Liver (tissue), 9 donors: ENCODE measurements around the gene GSTT4. TPM values are rescaled to one million over a fixed set of nuclear protein-coding genes. Genes with fewer than 3 reads are reported as not detected.
A peak's percentile ranks its signal among the peaks of the same experiment; 100 is the strongest.

Experiments
- DNase-seq: peaks from one replicate; pipeline ENCODE4 v3.0.0-alpha.2; 2017; ENCODE audit warnings: low spot score
- H3K27ac ChIP-seq, 2 donors: one replicate each; pipeline ENCODE4 v1.7.0; 2013; ENCODE audit warnings: inconsistent platforms in 2 of 2, low read length in 2 of 2, control low read depth in 1 of 2, low read depth in 1 of 2, mild to moderate bottlenecking in 1 of 2
- H3K27me3 ChIP-seq, 4 donors: one replicate each; pipeline versions ENCODE4 v1.6.1 to v1.7.0; 2013; ENCODE audit warnings: low read length in 3 of 4, inconsistent platforms in 1 of 4, mild to moderate bottlenecking in 1 of 4, moderate library complexity in 1 of 4; ENCODE audit not compliant: control insufficient read depth in 4 of 4, insufficient read depth in 4 of 4
- H3K36me3 ChIP-seq, 4 donors: one replicate each; pipeline versions ENCODE4 v1.6.1 to v1.7.0; 2013; ENCODE audit warnings: low read length in 3 of 4, mild to moderate bottlenecking in 3 of 4, low read depth in 1 of 4, moderate library complexity in 1 of 4; ENCODE audit not compliant: control insufficient read depth in 4 of 4, insufficient read depth in 3 of 4
- H3K4me1 ChIP-seq, 4 donors: one replicate each; pipeline versions ENCODE4 v1.6.1 to v1.7.0; 2013; ENCODE audit warnings: low read length in 3 of 4, mild to moderate bottlenecking in 3 of 4, moderate library complexity in 1 of 4; ENCODE audit not compliant: control insufficient read depth in 4 of 4, insufficient read depth in 4 of 4
- H3K4me3 ChIP-seq, 3 donors: one replicate each; pipeline versions ENCODE4 v1.6.1 to v1.7.0; 2013; ENCODE audit warnings: low read length in 3 of 3, control low read depth in 1 of 3, low read depth in 1 of 3, mild to moderate bottlenecking in 1 of 3
- H3K9ac ChIP-seq, 2 donors: one replicate each; pipeline ENCODE4 v1.7.0; 2013; ENCODE audit warnings: low read length in 2 of 2, mild to moderate bottlenecking in 2 of 2, moderate library complexity in 2 of 2, control low read depth in 1 of 2, low read depth in 1 of 2
- H3K9me3 ChIP-seq, 4 donors: one replicate each; pipeline versions ENCODE4 v1.6.1 to v1.7.0; 2013; ENCODE audit warnings: low read length in 3 of 4; ENCODE audit not compliant: control insufficient read depth in 4 of 4
- ATF3 ChIP-seq: IDR thresholded peaks from 2 replicates; pipeline ENCODE4 v1.6.1; 2016; ENCODE audit warnings: antibody characterized with exemption
- CTCF ChIP-seq: fragments of 150-350 bp; IDR thresholded peaks from 2 replicates; pipeline ENCODE4 v1.5.1; 2017; ENCODE audit warnings: improper control_type of control experiment, low read depth, low read length; ENCODE audit not compliant: missing input control
- EGR1 ChIP-seq, 2 donors: IDR thresholded peaks; 2 replicates each; pipeline ENCODE4 v1.6.1; 2016 to 2018; ENCODE audit warnings: antibody characterized with exemption in 2 of 2, low read depth in 2 of 2
- FOXA1 ChIP-seq: IDR thresholded peaks from 2 replicates; pipeline ENCODE4 v1.6.1; 2016; ENCODE audit warnings: antibody characterized with exemption
- FOXA2 ChIP-seq: IDR thresholded peaks from 2 replicates; pipeline ENCODE4 v1.6.1; 2016; ENCODE audit warnings: antibody characterized with exemption
- HNF4A ChIP-seq, 2 donors: conservative IDR thresholded peaks; 2 replicates each; pipeline ENCODE4 v1.6.1; 2016; ENCODE audit warnings: antibody characterized with exemption in 2 of 2, mild to moderate bottlenecking in 2 of 2
- HNF4G ChIP-seq: IDR thresholded peaks from 2 replicates; pipeline ENCODE4 v1.6.1; 2016; ENCODE audit warnings: antibody characterized with exemption
- JUND ChIP-seq, 2 donors: IDR thresholded peaks; 2 replicates each; pipeline ENCODE4 v1.6.1; 2016; ENCODE audit warnings: antibody characterized with exemption in 2 of 2
- NR2F2 ChIP-seq: IDR thresholded peaks from 2 replicates; pipeline ENCODE4 v1.6.1; 2016; ENCODE audit warnings: antibody characterized with exemption
- RXRA ChIP-seq, 2 donors: IDR thresholded peaks; 2 replicates each; pipeline ENCODE4 v1.6.1; 2017 to 2018; ENCODE audit warnings: antibody characterized with exemption in 2 of 2, mild to moderate bottlenecking in 1 of 2
- SP1 ChIP-seq: IDR thresholded peaks from 2 replicates; pipeline ENCODE4 v1.6.1; 2018; ENCODE audit warnings: antibody characterized with exemption, mild to moderate bottlenecking
- TAF1 ChIP-seq: conservative IDR thresholded peaks from 2 replicates; pipeline ENCODE4 v1.6.1; 2016; ENCODE audit warnings: antibody characterized with exemption, mild to moderate bottlenecking
- YY1 ChIP-seq: IDR thresholded peaks from 2 replicates; pipeline ENCODE4 v1.6.1; 2016; ENCODE audit warnings: antibody characterized with exemption, mild to moderate bottlenecking
- WGBS: extraction: QIAGEN DNeasy Blood & Tissue Kit; methylation state at CpG from one replicate; pipeline ENCODE4 v1.1.7; 2013; 5-methylcytosine and 5-hydroxymethylcytosine counted together
- polyA plus RNA-seq, 2 donors: library from polyadenylated mRNA; stranded (reverse) in 1 of 2; unstranded in 1 of 2; fragments of 200-250 nt in 1 of 2; fragments of >200 nt in 1 of 2; fragmentation: Nextera tagmentation in 1 of 2; extraction: Ambion mirVana in 1 of 2; gene quantifications; one replicate each; pipeline versions ENCODE4 v1.2.1 to v1.2.3, GENCODE V29; 2013 to 2015
- total RNA-seq, 2 donors: library from RNA; depleted of rRNA; stranded (reverse); fragments of >200 nt; gene quantifications; one replicate each; pipeline ENCODE4 v1.2.3, GENCODE V29; 2014
- TF ChIP-seq, protein P1 (sequence below): IDR thresholded peaks from 2 replicates; pipeline ENCODE4 v1.6.1; 2016; ENCODE audit warnings: antibody characterized with exemption
- TF ChIP-seq, protein P2 (sequence below): IDR thresholded peaks from 2 replicates; pipeline ENCODE4 v1.6.1; 2016; ENCODE audit warnings: antibody characterized with exemption, mild to moderate bottlenecking
- donor health status: healthy.
- donor health status: healthy.
- donor health status: healthy.
- donor health status: healthy.
- donor health status: healthy.

Gene GSTT4
- total and polyA plus RNA-seq, 4 donors = not detected

GRCh38 chr22:24021304-24021703 lies 16.1 kb upstream of the GSTT4 start:
- 97% methylated on average over 3 of the region's 3 CpGs for WGBS
- no peaks in the 10 kb centered on the region for H3K9me3 ChIP-seq
- H3K36me3 ChIP-seq = peaks cover 0 to 2% (median 0%) of the 10 kb centered on the region in 4 donors
- H3K9ac ChIP-seq = no peak overlapping the region
- no peak for DNase-seq
- H3K27me3 ChIP-seq = no peaks in the 10 kb centered on the region
- H3K4me1 ChIP-seq = peaks cover 0 to 3% (median 0%) of the 10 kb centered on the region in 4 donors
- no peak overlapping the region for H3K27ac ChIP-seq
- H3K4me3 ChIP-seq = no peak overlapping the region
- TF ChIP-seq SP1 (no peak), NR2F2 (no peak), YY1 (no peak), HNF4A (conservative IDR thresholded peaks at IDR 0.05) (no peak)

GRCh38 chr22:24016156-24016555 lies 10.9 kb upstream of the GSTT4 start:
- DNase-seq = no peak
- no peak overlapping the region for H3K9ac ChIP-seq
- H3K36me3 ChIP-seq = peaks cover 0 to 2% (median 0%) of the 10 kb centered on the region in 4 donors
- peaks cover 0 to 11% (median 9%) of the 10 kb centered on the region in 4 donors for H3K4me1 ChIP-seq
- 100% methylated on average over 1 of the region's 1 CpG for WGBS
- H3K27ac ChIP-seq = no peak overlapping the region
- TF ChIP-seq FOXA1 (no peak), ATF3 (no peak), HNF4A (conservative IDR thresholded peaks at IDR 0.05) (no peak), NR2F2 (no peak), YY1 (no peak)
- H3K27me3 ChIP-seq = no peaks in the 10 kb centered on the region
- H3K9me3 ChIP-seq = no peaks in the 10 kb centered on the region
- no peak overlapping the region for H3K4me3 ChIP-seq

- no peaks in the 10 kb centered on the region for H3K36me3 ChIP-seq
- H3K27me3 ChIP-seq = no peaks in the 10 kb centered on the region
- peak overlapping the region; percentile 77 to 92 (median 84) for H3K4me3 ChIP-seq
- peak overlapping the region; percentile 73 to 76 for H3K27ac ChIP-seq
- WGBS = 1% methylated on average over 10 of the region's 10 CpGs
- H3K9me3 ChIP-seq = no peaks in the 10 kb centered on the region
- DNase-seq = no peak
- H3K4me1 ChIP-seq = peaks cover 0 to 16% (median 11%) of the 10 kb centered on the region in 4 donors
- TF ChIP-seq ATF3 (no peak), FOXA1 (no peak), HNF4A (conservative IDR thresholded peaks at IDR 0.05) (no peak), CTCF (no peak)
- TF ChIP-seq, protein P1, sequence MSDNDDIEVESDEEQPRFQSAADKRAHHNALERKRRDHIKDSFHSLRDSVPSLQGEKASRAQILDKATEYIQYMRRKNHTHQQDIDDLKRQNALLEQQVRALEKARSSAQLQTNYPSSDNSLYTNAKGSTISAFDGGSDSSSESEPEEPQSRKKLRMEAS = no peak
- H3K9ac ChIP-seq = peak overlapping the region; percentile 55 to 83
Observed at GRCh38 chr22:24011735-24012068, 6.4 kb upstream of the GSTT4 start.

GRCh38 chr22:24010018-24010391 lies 4.8 kb upstream of the GSTT4 start:
- WGBS = 97% methylated on average over 2 of the region's 2 CpGs
- DNase-seq = no peak
- Histone ChIP-seq H3K9me3 (no peaks in the 10 kb centered on the region), H3K4me1 (peaks cover 0 to 16% (median 11%) of the 10 kb centered on the region in 4 donors), H3K36me3 (no peaks in the 10 kb centered on the region), H3K27me3 (no peaks in the 10 kb centered on the region), H3K4me3 (no peak overlapping the region), H3K9ac (no peak overlapping the region), H3K27ac (no peak overlapping the region)
- TF ChIP-seq SP1 (no peak), EGR1 (IDR thresholded peaks at IDR 0.05; ENCODE audit: low read depth in 2 of 2) (no peak), JUND (IDR thresholded peaks at IDR 0.05) (no peak), FOXA2 (no peak), TAF1 (no peak), RXRA (IDR thresholded peaks at IDR 0.05) (no peak), HNF4G (no peak), CTCF (no peak), YY1 (no peak)
- TF ChIP-seq, protein P2, sequence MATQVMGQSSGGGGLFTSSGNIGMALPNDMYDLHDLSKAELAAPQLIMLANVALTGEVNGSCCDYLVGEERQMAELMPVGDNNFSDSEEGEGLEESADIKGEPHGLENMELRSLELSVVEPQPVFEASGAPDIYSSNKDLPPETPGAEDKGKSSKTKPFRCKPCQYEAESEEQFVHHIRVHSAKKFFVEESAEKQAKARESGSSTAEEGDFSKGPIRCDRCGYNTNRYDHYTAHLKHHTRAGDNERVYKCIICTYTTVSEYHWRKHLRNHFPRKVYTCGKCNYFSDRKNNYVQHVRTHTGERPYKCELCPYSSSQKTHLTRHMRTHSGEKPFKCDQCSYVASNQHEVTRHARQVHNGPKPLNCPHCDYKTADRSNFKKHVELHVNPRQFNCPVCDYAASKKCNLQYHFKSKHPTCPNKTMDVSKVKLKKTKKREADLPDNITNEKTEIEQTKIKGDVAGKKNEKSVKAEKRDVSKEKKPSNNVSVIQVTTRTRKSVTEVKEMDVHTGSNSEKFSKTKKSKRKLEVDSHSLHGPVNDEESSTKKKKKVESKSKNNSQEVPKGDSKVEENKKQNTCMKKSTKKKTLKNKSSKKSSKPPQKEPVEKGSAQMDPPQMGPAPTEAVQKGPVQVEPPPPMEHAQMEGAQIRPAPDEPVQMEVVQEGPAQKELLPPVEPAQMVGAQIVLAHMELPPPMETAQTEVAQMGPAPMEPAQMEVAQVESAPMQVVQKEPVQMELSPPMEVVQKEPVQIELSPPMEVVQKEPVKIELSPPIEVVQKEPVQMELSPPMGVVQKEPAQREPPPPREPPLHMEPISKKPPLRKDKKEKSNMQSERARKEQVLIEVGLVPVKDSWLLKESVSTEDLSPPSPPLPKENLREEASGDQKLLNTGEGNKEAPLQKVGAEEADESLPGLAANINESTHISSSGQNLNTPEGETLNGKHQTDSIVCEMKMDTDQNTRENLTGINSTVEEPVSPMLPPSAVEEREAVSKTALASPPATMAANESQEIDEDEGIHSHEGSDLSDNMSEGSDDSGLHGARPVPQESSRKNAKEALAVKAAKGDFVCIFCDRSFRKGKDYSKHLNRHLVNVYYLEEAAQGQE = no peak
- TF ChIP-seq, protein P1 = no peak
